WERI-Rb-1 (cell line): ENCODE data around the gene DMRT3.

Experiments used
- DNase-seq: peaks from one replicate; pipeline ENCODE4 v3.0.0-alpha.2; 2020
- H3K27ac ChIP-seq: fragments of 250-450 bp; sonication (Bioruptor Pico); 2 replicates; pipeline ENCODE4 v1.5.1; 2020; ENCODE audit warnings: mild to moderate bottlenecking, moderate library complexity
- H3K27me3 ChIP-seq: fragments of 250-450 bp; sonication (Bioruptor Pico); 2 replicates; pipeline ENCODE4 v1.5.1; 2021; ENCODE audit warnings: mild to moderate bottlenecking, low read depth, moderate library complexity; ENCODE audit not compliant: insufficient read depth, severe bottlenecking
- H3K36me3 ChIP-seq: fragments of 250-450 bp; sonication (Bioruptor Pico); 2 replicates; pipeline ENCODE4 v1.5.1; 2020; ENCODE audit warnings: mild to moderate bottlenecking, moderate library complexity
- H3K4me3 ChIP-seq: 2 replicates; pipeline ENCODE4 v1.5.1; 2011; ENCODE audit warnings: low read depth, mild to moderate bottlenecking, control low read depth, low read length
- H3K9me3 ChIP-seq: fragments of 250-450 bp; sonication (Bioruptor Pico); 2 replicates; pipeline ENCODE4 v1.5.1; 2021; ENCODE audit warnings: mild to moderate bottlenecking, moderate library complexity; ENCODE audit not compliant: severe bottlenecking
- TF ChIP-seq, protein P1 (sequence below): IDR thresholded peaks from 2 replicates; pipeline ENCODE4 v1.5.1; 2011; ENCODE audit warnings: low read depth, mild to moderate bottlenecking, control low read depth, inconsistent platforms, low read length

The DMRT3 gene

DNA sequence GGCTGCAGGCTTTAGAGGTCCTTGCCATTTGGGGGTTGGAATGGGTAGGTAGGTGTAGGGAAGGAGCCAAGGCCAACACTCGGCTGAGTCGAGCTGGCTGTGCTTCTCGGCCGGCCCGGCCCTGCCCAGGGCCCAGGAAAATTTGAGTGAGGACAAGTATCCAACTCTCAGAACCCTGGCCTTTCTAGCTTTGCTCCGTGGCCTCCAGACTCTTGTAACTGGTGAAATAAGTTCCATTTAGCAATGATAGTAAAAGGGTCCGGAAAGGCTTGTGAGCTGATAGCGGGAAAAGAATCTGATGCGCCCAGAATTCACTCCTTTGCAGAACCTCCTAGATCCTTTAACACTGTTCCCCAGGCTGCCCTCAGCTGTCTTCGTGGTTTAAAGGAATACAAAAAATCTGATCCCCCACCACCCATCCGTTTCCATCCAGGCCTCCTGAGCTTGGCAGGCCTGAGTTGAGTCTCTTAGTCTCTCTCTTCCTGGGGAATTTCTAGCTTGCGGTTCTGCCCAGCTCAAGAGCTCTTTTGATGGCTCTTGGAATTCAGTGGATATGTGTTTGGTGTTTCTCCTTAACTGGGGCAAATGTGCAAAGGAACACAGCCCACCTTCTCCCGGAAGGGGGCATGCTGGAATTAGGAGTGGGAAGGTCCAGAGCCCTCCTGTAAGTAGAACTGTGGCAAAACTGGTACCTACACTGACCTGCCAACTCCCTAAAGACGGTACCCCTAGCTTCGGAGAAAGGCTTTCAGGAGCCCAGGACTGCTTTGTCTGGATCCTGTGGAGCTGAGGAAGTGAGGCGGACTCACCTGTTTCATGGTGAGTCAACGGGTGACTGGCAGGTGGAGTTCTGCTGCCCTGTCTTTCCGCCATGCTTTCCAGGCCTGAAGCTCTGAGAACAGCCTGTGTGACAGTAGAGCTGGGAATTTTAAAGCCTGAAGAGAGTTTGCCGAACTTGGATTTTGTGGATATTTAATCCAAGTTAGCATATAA is 1.7 kb downstream of the DMRT3 start:
- H3K27ac ChIP-seq: no peak overlapping the region
- no peak for DNase-seq
- no peaks in the 10 kb centered on the region for H3K9me3 ChIP-seq
- no peak overlapping the region for H3K4me3 ChIP-seq
- H3K36me3 ChIP-seq: no peaks in the 10 kb centered on the region
- TF ChIP-seq, protein P1, sequence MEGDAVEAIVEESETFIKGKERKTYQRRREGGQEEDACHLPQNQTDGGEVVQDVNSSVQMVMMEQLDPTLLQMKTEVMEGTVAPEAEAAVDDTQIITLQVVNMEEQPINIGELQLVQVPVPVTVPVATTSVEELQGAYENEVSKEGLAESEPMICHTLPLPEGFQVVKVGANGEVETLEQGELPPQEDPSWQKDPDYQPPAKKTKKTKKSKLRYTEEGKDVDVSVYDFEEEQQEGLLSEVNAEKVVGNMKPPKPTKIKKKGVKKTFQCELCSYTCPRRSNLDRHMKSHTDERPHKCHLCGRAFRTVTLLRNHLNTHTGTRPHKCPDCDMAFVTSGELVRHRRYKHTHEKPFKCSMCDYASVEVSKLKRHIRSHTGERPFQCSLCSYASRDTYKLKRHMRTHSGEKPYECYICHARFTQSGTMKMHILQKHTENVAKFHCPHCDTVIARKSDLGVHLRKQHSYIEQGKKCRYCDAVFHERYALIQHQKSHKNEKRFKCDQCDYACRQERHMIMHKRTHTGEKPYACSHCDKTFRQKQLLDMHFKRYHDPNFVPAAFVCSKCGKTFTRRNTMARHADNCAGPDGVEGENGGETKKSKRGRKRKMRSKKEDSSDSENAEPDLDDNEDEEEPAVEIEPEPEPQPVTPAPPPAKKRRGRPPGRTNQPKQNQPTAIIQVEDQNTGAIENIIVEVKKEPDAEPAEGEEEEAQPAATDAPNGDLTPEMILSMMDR: no peak
- H3K27me3 ChIP-seq: peaks cover 15% of the 10 kb centered on the region

DNA sequence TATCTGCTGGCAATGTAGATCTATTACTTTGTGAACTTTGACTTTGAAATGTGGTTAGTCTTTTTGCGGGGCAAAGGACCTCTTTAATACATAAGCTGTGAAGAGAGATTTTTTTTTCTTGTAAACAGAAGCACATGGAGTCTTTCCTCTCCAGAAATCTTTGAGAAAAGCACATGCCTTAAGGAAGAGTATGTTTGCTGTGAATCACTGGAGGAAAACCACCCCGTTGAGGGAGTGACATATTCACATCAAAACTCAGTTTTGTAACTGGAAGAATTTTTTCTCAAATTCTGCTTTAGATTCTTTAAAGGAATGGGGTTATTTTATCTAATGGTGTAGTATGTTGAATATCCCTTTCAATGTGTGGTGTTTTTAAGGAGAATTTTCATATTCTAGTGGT is 3.5 kb downstream of the DMRT3 start:
- H3K4me3 ChIP-seq: no peak overlapping the region
- no peaks in the 10 kb centered on the region for H3K9me3 ChIP-seq
- H3K27me3 ChIP-seq: peaks cover 15% of the 10 kb centered on the region
- H3K36me3 ChIP-seq: no peaks in the 10 kb centered on the region
- TF ChIP-seq, protein P1: no peak
- DNase-seq: no peak
- no peak overlapping the region for H3K27ac ChIP-seq

DNA sequence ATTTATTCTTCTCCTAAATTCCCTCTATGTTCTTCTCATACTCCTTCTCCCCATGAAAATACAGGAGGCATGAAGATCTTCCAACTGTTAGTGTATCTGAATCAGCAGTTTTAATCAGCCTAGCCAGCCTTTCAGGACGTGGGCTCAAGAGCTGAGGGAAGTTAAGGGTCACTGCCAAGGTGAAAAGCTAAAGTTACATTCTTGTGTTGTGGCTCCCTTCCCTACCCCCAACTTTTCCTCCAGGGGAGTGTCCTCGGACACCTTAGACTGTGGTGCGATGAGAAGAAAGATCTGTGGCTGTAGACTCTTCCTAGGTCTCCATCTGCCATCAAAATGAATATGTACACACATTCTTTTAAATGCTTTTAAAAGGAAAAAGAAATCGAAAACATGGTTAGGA is 4.2 kb downstream of the DMRT3 start:
- TF ChIP-seq, protein P1: no peak
- no peaks in the 10 kb centered on the region for H3K36me3 ChIP-seq
- H3K27me3 ChIP-seq: peaks cover 12% of the 10 kb centered on the region
- DNase-seq: no peak
- H3K4me3 ChIP-seq: no peak overlapping the region
- H3K9me3 ChIP-seq: no peaks in the 10 kb centered on the region
- no peak overlapping the region for H3K27ac ChIP-seq

DNA sequence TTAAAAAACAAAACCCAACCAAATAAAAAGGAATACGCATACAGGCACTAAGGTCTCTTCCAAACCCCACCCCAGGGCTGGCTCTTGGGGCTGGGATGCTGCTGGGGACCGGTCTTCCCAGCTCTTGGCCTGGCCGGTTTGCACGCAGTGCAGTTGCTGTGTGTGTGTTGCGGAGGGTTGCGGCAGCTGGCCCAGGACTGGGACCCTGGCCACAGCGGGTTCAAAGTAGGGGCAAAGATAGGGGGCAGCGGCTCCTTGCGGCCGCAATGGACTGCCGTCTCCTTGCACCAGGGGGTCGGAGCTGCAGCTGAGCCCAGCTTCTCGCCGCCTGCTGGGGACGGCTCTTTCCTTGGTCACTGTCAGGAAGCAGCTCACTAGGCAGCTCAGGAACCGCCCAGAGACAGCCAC is 5.0 kb downstream of the DMRT3 start:
- Histone ChIP-seq H3K36me3 (no peaks in the 10 kb centered on the region), H3K9me3 (no peaks in the 10 kb centered on the region), H3K27ac (no peak overlapping the region), H3K27me3 (peaks cover 7% of the 10 kb centered on the region), H3K4me3 (no peak overlapping the region)
- no peak for DNase-seq
- TF ChIP-seq, protein P1: no peak

DNA sequence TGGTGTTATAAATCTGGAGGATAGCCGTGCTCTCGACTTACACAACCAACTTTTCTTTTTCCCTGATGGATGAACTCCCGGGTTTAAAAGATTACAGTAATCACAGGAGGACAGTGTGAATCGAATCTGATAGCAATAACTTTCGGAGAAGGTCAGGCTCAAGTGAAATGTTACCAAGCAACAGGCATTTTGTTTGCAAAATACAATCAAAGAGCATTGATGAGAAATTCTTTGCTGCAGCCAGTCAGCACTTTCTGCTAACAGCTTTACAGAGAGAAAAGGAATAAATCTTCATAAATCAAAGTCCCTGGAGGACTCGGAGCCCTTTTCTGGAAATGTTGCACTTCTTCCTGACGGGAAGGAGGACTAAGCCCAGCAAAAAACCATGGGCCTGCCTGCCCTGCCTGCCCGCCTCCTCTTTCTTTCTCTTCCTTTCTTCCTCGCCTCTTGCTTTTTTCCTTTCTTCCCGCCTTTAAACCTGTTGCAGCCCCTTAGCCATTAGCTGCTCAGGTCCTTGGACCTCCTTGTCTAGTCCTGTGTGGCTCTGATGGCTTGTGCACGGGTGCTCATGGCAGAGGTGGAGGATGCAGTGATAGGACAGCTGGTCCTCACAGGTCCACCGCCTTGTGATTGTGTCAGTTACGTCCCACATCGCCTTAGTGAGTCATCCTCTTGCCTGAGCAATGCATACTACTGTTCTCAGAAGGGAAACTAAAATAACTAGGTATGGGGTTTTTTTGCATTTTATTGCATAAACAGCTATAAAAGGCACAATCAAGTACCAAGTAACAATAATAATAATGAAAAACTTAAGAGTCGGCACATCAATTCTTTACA is 6.2 kb downstream of the DMRT3 start:
- Histone ChIP-seq H3K9me3 (no peaks in the 10 kb centered on the region), H3K27ac (no peak overlapping the region), H3K4me3 (no peak overlapping the region), H3K36me3 (no peaks in the 10 kb centered on the region), H3K27me3 (peaks cover 4% of the 10 kb centered on the region)
- no peak for DNase-seq
- TF ChIP-seq, protein P1: no peak
